Tibial artery (tissue), 4 donors: ENCODE results near the gene BTBD19.

Experiments used
- DNase-seq, 2 donors: peaks; one replicate each; pipeline ENCODE4 v3.0.0-alpha.2; 2019
- H3K27ac ChIP-seq, 2 donors: fragments of 200-600 bp; sonication (generic) in 1 of 2; 1 replicate in 1 of 2; 2 replicates in 1 of 2; pipeline ENCODE4 v1.5.1; 2018 to 2019; ENCODE audit warnings: mild to moderate bottlenecking in 1 of 2
- H3K27me3 ChIP-seq, 2 donors: fragments of 200-600 bp; sonication (generic) in 1 of 2; one replicate each; pipeline versions ENCODE4 v1.5.1 to v1.6.0; 2016 to 2019
- H3K36me3 ChIP-seq, 3 donors: fragments of 200-600 bp; sonication (generic) in 2 of 3; one replicate each; pipeline ENCODE4 v1.5.1; 2016 to 2019; ENCODE audit warnings: mild to moderate bottlenecking in 2 of 3
- H3K4me1 ChIP-seq, 4 donors: fragments of 200-600 bp; sonication (generic) in 2 of 4; 1 replicate in 3 of 4; 2 replicates in 1 of 4; pipeline ENCODE4 v1.5.1; 2016 to 2019
- H3K4me3 ChIP-seq, 2 donors: fragments of 200-600 bp; sonication (generic) in 1 of 2; 1 replicate in 1 of 2; 2 replicates in 1 of 2; pipeline ENCODE4 v1.5.1; 2018 to 2019; ENCODE audit warnings: mild to moderate bottlenecking in 2 of 2
- H3K9me3 ChIP-seq, 3 donors: fragments of 200-600 bp; sonication (generic) in 1 of 3; one replicate each; pipeline ENCODE4 v1.5.1; 2016 to 2019
- CTCF ChIP-seq, 2 experiments: fragments of 200-600 bp in 1 of 2; fragments of 450-650 bp in 1 of 2; IDR thresholded peaks; one replicate each; pipeline ENCODE4 v1.5.1; 2017 to 2019; ENCODE audit warnings: antibody characterized with exemption in 2 of 2, mild to moderate bottlenecking in 1 of 2, moderate library complexity in 1 of 2
- intact Hi-C: fragments of 100-400 bp; cut with DNase I; formaldehyde crosslinking; loops from one replicate; pipeline ENCODE4 v1.15.0; 2023; ENCODE audit warnings: low total_unique reads

BTBD19 gene

GRCh38 chr1:44846985-44847384 lies 38.7 kb downstream of the BTBD19 start:
- Histone ChIP-seq H3K27ac (no peak overlapping the region), H3K27me3 (no peaks in the 10 kb centered on the region), H3K36me3 (peaks cover 0 to 11% (median 0%) of the 10 kb centered on the region in 3 donors), H3K4me1 (peaks cover 0 to 20% (median 3%) of the 10 kb centered on the region in 4 donors), H3K4me3 (no peak overlapping the region), H3K9me3 (no peaks in the 10 kb centered on the region)
- intact Hi-C loops = loop anchor here (5.0 kb wide), 1 partner anchor 155 kb away; no protein-coding TSS in a partner anchor
- TF ChIP-seq CTCF (IDR thresholded peaks at IDR 0.05) = no peak
- no peak for DNase-seq

- intact Hi-C loops = loop anchor here (5.0 kb wide), 1 partner anchor 154 kb away; no protein-coding TSS in a partner anchor
- Histone ChIP-seq H3K27ac (no peak overlapping the region), H3K27me3 (no peaks in the 10 kb centered on the region), H3K9me3 (no peaks in the 10 kb centered on the region), H3K4me3 (no peak overlapping the region), H3K36me3 (peaks cover 0 to 11% (median 0%) of the 10 kb centered on the region in 3 donors), H3K4me1 (peaks cover 0 to 11% (median under 1%) of the 10 kb centered on the region in 4 donors)
- DNase-seq = no peak
- no peak for TF ChIP-seq CTCF (IDR thresholded peaks at IDR 0.05)
These were observed 39.5 kb downstream of the BTBD19 start for GRCh38 chr1:44847845-44848244.

- H3K4me1 ChIP-seq = peaks cover 0 to 4% (median 0%) of the 10 kb centered on the region in 4 donors
- intact Hi-C loops = loop anchor here (5.0 kb wide), 1 partner anchor 154 kb away; no protein-coding TSS in a partner anchor
- no peak overlapping the region for H3K27ac ChIP-seq
- no peaks in the 10 kb centered on the region for H3K27me3 ChIP-seq
- peaks cover 0 to 11% (median 5%) of the 10 kb centered on the region in 3 donors for H3K36me3 ChIP-seq
- H3K4me3 ChIP-seq = no peak overlapping the region
- no peak for DNase-seq
- no peaks in the 10 kb centered on the region for H3K9me3 ChIP-seq
- TF ChIP-seq CTCF (IDR thresholded peaks at IDR 0.05) = no peak
These were observed 40.3 kb downstream of the BTBD19 start for GRCh38 chr1:44848456-44849181.

GRCh38 chr1:44849575-44850132 lies 41.3 kb downstream of the BTBD19 start:
- intact Hi-C loops = loop anchor here (5.0 kb wide), 1 partner anchor 153 kb away; no protein-coding TSS in a partner anchor
- no peak for DNase-seq
- no peaks in the 10 kb centered on the region for H3K9me3 ChIP-seq
- H3K4me3 ChIP-seq = no peak overlapping the region
- peaks cover 0 to 4% (median 0%) of the 10 kb centered on the region in 4 donors for H3K4me1 ChIP-seq
- no peak for TF ChIP-seq CTCF (IDR thresholded peaks at IDR 0.05)
- H3K27me3 ChIP-seq = no peaks in the 10 kb centered on the region
- H3K27ac ChIP-seq = no peak overlapping the region
- H3K36me3 ChIP-seq = peaks cover 0 to 11% (median 5%) of the 10 kb centered on the region in 3 donors

- H3K36me3 ChIP-seq = peaks cover 0 to 24% (median 5%) of the 10 kb centered on the region in 3 donors
- no peak for TF ChIP-seq CTCF (IDR thresholded peaks at IDR 0.05)
- intact Hi-C loops = no loop called here
- DNase-seq = no peak
- peaks cover 0 to 4% (median 0%) of the 10 kb centered on the region in 4 donors for H3K4me1 ChIP-seq
- H3K9me3 ChIP-seq = no peaks in the 10 kb centered on the region
- H3K27ac ChIP-seq = no peak overlapping the region
- H3K4me3 ChIP-seq = no peak overlapping the region
- no peaks in the 10 kb centered on the region for H3K27me3 ChIP-seq
These were observed 43.0 kb downstream of the BTBD19 start for GRCh38 chr1:44851308-44851707.
